AG04449 (cell line): ENCODE measurements around the gene PCCA.

Experiments
- CTCF ChIA-PET: fragments of 350-600 bp; formaldehyde crosslinking; extraction: SDS; loops from one replicate; lab custom pipeline; 2021; ENCODE audit warnings: antibody characterized with exemption; lab: Yijun Ruan, JAX
- POLR2A ChIA-PET: fragments of 400-600, 350-600 bp; formaldehyde crosslinking; extraction: SDS; loops from one replicate; lab custom pipeline; 2020; ENCODE audit warnings: antibody characterized with exemption, inconsistent platforms; lab: Yijun Ruan, JAX
- DNase-seq: peaks from one replicate; pipeline ENCODE4 v3.0.0-alpha.2; 2010; ENCODE audit warnings: low read depth, low spot score
- H3K4me3 ChIP-seq: 2 replicates; pipeline ENCODE4 v1.5.1; 2011; ENCODE audit warnings: low read depth, mild to moderate bottlenecking, control low read depth, low read length
- CTCF ChIP-seq: IDR thresholded peaks from one replicate; pipeline ENCODE4 v1.5.1; 2011; ENCODE audit warnings: mild to moderate bottlenecking, moderate library complexity, low read length, control low read depth, inconsistent platforms; ENCODE audit not compliant: insufficient read depth; ENCODE audit errors: missing control alignments

PCCA gene

DNA sequence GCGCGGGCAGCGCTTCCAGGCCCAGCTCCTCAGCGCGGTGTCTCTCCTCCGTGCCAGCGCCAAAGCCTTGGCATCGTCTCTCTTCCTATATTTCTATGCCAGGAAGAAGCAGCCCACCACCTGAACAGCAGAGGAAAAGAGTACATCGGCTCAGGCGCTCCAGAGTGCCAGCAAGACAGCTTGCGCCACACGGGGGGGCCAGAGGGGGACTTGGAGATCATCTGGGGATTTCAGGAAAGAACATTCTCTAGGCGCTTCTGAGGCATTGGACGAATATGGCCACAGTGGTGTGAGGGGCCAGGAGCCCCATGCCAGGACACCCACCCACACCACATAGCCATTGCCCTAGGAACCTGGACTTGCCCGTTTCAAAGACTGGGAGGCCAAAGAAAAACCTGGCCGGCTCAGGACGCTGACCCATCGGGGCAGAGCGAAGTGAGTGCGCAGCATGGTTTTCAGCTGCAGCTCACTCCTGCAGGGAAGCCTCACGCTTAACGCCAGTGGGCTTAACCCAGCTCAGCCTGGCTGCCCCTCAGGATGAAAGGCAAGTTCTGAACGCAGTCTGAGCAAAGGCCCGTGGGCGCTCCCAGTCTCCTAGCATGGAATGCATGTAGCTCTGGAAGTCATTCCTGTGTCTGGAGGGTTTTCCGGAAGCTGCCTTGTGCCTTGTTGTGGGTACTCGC lies 437.6 kb downstream of the PCCA start:
- TF ChIP-seq CTCF, result no peak
- H3K4me3 ChIP-seq, result no peak overlapping the region
- CTCF ChIA-PET, result interaction anchor here (1.5 to 4.2 kb wide), 3 partner anchors 11 to 17 kb away, joined by 3 to 19 read pairs (median 7); no protein-coding TSS in a partner anchor
- no peak for DNase-seq
- POLR2A ChIA-PET, result no interaction called here

GRCh38 chr13:100527644-100528043 lies 438.8 kb downstream of the PCCA start:
- H3K4me3 ChIP-seq, result no peak overlapping the region
- DNase-seq, result no peak
- ChIA-PET POLR2A (no interaction called here), CTCF (interaction anchor here (1.5 kb wide), 1 partner anchor 12 kb away, joined by 3 read pairs; no protein-coding TSS in a partner anchor)
- TF ChIP-seq CTCF, result no peak

- CTCF ChIA-PET, result interaction anchor here (1.5 kb wide), 1 partner anchor 13 kb away, joined by 3 read pairs; no protein-coding TSS in a partner anchor
- POLR2A ChIA-PET, result no interaction called here
- TF ChIP-seq CTCF, result no peak
- no peak overlapping the region for H3K4me3 ChIP-seq
- DNase-seq, result no peak
Measured at GRCh38 chr13:100528353-100528752, 439.5 kb downstream of the PCCA start.

DNA sequence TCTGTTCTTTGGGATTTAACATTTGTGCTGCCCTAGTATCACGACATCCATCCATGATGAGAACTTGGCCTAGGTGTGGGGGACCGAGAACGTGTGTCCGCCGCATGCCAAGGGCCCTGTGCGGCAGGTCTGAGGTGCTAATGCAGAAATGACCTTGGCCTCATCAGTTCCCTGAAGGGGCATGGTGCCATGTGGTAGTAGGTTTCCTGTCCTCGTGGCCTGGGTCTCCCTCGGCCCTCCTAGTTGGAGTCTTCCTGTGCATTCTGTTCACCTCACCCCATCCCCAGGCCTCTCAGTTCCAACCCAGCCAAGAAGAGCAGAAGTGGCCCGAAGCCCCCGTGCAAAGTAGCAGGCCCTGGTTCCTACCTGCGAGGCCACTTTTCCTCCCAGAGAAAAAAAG lies 439.9 kb downstream of the PCCA start:
- TF ChIP-seq CTCF, result no peak
- DNase-seq, result no peak
- ChIA-PET POLR2A (no interaction called here), CTCF (no interaction called here)
- no peak overlapping the region for H3K4me3 ChIP-seq

- DNase-seq, result no peak
- ChIA-PET POLR2A (no interaction called here), CTCF (interaction anchor here (1.3 kb wide), 1 partner anchor 874 kb away, joined by 4 read pairs; no protein-coding TSS in a partner anchor)
- no peak for TF ChIP-seq CTCF
- no peak overlapping the region for H3K4me3 ChIP-seq
Measured at GRCh38 chr13:100529666-100530377, 440.9 kb downstream of the PCCA start.

DNA sequence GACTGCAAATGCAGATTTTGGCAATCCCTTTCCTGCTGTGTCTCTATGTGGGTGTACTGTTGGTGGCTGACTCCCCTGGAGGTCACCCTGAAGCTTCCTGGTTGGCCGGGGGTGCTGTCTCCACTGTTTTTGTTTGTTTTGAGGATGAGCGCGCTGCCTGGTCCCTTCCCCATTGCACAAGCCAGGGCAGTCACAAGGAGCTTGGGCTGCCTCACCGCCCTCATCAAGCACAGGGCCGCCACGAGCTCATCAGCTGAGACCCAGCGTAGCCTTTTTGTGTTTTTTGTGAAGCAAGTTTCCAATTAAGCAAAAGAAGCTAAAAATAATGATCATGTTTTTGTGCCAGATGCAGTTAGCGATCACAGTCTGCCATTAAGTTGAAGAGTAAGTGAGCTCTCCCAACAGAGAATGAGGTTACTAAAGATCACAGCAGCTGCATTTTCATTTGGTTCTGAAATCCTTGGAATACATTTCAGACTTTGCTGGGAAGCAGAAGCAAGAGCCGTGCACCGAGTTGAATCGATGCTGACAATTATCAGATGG lies 441.8 kb downstream of the PCCA start:
- no peak overlapping the region for H3K4me3 ChIP-seq
- CTCF ChIA-PET, result interaction anchor here (0.9 to 3.3 kb wide), 8 partner anchors 12 to 875 kb away, joined by 3 to 15 read pairs (median 4); no protein-coding TSS in a partner anchor
- DNase-seq, result no peak
- POLR2A ChIA-PET, result no interaction called here
- TF ChIP-seq CTCF, result no peak
